HG02642 (cell line): ENCODE data around the gene ZNF662.

Experiments used
- ATAC-seq: cut with Tn5 transposase; IDR thresholded peaks from one replicate; pipeline ENCODE4 v1.9.1; 2021; ENCODE audit warnings: mild to moderate bottlenecking; ENCODE audit not compliant: unreplicated experiment, poor library complexity

Gene ZNF662

DNA sequence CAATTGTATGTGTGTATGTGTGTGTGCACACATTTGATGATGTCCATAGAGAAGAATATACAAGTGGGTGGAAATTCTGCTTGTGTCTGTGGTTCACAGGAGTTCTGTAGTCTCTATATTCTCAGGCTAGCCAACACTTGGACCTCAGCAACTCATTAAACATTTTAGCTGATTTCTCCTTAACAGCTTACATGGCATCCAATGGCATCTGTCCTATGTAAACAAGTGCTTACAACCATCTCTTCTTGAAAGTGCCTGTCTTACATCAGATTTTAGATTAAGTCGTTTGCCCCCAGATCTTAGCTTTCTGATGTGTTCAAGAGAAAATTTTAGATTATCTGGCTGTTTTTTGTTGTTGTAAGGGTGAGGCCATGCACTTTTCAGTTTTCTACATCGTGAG lies 29.0 kb downstream of the ZNF662 start:
- ATAC-seq, result no peak

GRCh38 chr3:42935472-42935871 lies 29.5 kb downstream of the ZNF662 start:
- no peak for ATAC-seq

DNA sequence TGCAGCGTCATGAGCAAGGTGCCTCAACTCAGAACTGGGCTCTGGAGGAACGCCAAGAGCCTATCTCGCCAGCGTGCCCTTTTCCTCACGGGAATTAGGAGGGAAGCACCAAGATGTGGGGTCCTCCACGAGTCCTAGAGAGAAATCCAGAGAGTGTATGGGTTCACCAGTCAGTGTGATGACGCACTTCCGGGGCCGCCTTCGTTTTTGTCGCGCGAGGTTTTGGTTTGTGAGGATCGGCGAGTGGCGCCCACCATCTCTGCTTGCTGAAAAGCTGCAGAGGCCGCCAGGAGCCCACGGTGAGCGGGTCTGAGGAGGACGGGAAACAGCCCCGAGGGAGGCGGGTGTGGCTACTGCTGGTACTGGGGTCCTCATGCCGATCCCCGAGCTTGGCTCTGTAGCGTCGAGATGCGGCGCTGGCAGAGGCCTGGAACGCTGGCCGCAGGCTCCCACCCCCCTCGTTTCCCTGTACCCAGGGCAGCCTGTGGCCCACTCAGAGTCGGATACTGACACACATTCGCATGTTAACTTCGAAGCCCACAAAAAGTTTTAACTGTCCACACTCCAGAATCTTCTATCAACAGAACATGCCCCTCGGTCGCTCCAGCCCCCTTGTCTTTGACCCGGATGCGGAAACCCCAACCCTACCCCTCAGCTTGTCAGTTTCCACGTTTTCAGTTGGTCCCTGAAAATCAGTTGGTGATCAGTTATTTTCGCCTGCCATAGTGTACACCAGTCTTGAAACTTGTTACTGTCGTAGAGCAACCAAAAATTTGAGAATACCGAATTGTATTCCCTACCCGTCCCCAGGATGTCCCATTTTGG lies 30.4 kb downstream of the ZNF662 start:
- no peak for ATAC-seq

GRCh38 chr3:42937334-42937733 lies 31.4 kb downstream of the ZNF662 start:
- no peak for ATAC-seq

GRCh38 chr3:42942693-42943092 lies 36.8 kb downstream of the ZNF662 start:
- no peak for ATAC-seq

- no peak for ATAC-seq
These were observed 40.1 kb downstream of the ZNF662 start for GRCh38 chr3:42946050-42946449.

DNA sequence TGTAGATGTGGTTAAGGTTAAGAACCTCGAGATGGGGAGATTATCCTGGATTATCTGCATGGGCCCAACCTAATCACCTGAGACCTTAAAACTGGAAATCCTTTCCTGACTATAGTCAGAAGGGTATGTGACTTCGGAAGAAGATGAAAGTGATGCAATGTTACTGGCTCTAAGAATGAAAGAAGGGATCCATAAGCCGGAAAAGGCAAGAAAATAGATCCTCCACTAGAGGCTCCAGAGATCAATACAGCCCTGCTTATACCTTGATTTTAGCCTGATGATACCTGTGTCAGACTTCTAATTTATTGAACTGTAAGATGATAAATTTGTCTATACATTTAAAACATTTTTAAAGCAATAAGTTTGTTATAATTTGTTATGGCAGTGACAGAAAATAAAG lies 51.6 kb downstream of the ZNF662 start:
- ATAC-seq, result no peak

GRCh38 chr3:42960282-42960681 lies 54.3 kb downstream of the ZNF662 start:
- no peak for ATAC-seq

DNA sequence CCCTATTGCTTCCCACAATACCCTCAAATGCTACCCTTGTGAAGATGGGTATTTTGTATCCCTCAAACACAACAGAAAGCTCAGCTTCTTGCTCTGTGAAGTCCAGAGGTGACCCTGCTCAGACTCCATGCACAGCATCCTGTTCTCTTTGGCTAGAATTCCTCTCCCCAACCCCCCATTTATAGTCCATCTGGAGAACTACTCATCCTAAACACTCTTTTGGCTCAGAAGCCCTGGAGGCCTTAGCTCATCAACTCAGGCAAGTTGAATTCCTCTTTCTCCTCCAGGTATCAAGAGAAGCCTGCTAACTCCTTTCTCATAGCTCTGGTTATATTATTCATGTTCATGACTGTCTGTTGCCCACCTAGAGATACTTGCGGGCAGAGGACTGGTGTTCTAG lies 54.8 kb downstream of the ZNF662 start:
- ATAC-seq, result no peak

- ATAC-seq, result no peak
These were observed 55.7 kb downstream of the ZNF662 start for GRCh38 chr3:42961633-42962032.

GRCh38 chr3:42963269-42963668 lies 57.3 kb downstream of the ZNF662 start:
- ATAC-seq, result no peak

- ATAC-seq, result no peak
These were observed 58.3 kb downstream of the ZNF662 start for GRCh38 chr3:42964266-42964665.
